Small intestine (tissue), 16 donors: ENCODE results near the gene PPL. TPM values are rescaled to one million over a fixed set of nuclear protein-coding genes. Genes with fewer than 3 reads are reported as not detected.

Source experiments
- DNase-seq, 2 donors: peaks; one replicate each; pipeline versions ENCODE4 v3.0.0 to v3.0.0-alpha.2; 2013
- FAIRE-seq: peaks from 2 replicates; lab custom pipeline; 2012; peaks lifted over from hg19 to GRCh38; lab: Jason Lieb, UNC
- H3K27ac ChIP-seq, 3 donors: one replicate each; pipeline ENCODE4 v1.5.1; 2013; ENCODE audit warnings: low read length in 2 of 3, mild to moderate bottlenecking in 2 of 3, control low read depth in 1 of 3, inconsistent platforms in 1 of 3, low read depth in 1 of 3, moderate library complexity in 1 of 3
- H3K27me3 ChIP-seq, 3 donors: one replicate each; pipeline ENCODE4 v1.6.1; 2013; ENCODE audit warnings: low read length in 3 of 3, inconsistent platforms in 1 of 3; ENCODE audit not compliant: control insufficient read depth in 3 of 3, insufficient read depth in 3 of 3
- H3K36me3 ChIP-seq, 3 donors: one replicate each; pipeline ENCODE4 v1.6.1; 2013; ENCODE audit warnings: low read length in 3 of 3, inconsistent platforms in 1 of 3, low read depth in 1 of 3, mild to moderate bottlenecking in 1 of 3, moderate library complexity in 1 of 3; ENCODE audit not compliant: control insufficient read depth in 3 of 3, insufficient read depth in 2 of 3
- H3K4me1 ChIP-seq, 3 donors: one replicate each; pipeline ENCODE4 v1.6.1; 2013; ENCODE audit warnings: low read length in 2 of 3, inconsistent platforms in 1 of 3, low read depth in 1 of 3, mild to moderate bottlenecking in 1 of 3, moderate library complexity in 1 of 3; ENCODE audit not compliant: control insufficient read depth in 3 of 3, insufficient read depth in 2 of 3
- H3K4me3 ChIP-seq, 3 donors: one replicate each; pipeline ENCODE4 v1.5.1; 2013; ENCODE audit warnings: low read length in 3 of 3, control low read depth in 1 of 3, inconsistent platforms in 1 of 3, low read depth in 1 of 3, mild to moderate bottlenecking in 1 of 3, moderate library complexity in 1 of 3
- H3K9me3 ChIP-seq, 2 donors: one replicate each; pipeline ENCODE4 v1.6.1; 2013; ENCODE audit warnings: low read depth in 1 of 2, low read length in 1 of 2; ENCODE audit not compliant: control insufficient read depth in 2 of 2, insufficient read depth in 1 of 2
- WGBS, 3 donors: extraction: QIAGEN DNeasy Blood & Tissue Kit; methylation state at CpG; one replicate each; pipeline ENCODE4 v1.1.7; 2013; 5-methylcytosine and 5-hydroxymethylcytosine counted together
- long read RNA-seq, 10 donors: transcript quantifications; one replicate each; lab custom pipeline, GENCODE V29; 2026
- polyA plus RNA-seq, 4 donors: library from polyadenylated mRNA; stranded (reverse) in 3 of 4; unstranded in 1 of 4; fragments of 200-250 nt in 3 of 4; fragments of 120-200 nt in 1 of 4; gene quantifications; one replicate each; pipeline versions ENCODE4 v1.2.1 to v1.2.3, GENCODE V29; 2013
- donor health status: healthy with polysubstance abuse.
- donor health status: control.
- donor health status: control.
- donor health status: Bipolar disorder and iron deficiency.
- donor health status: healthy.

Gene PPL
- polyA plus RNA-seq = 10 to 100 TPM; 11.1 to 37.1 (median 14.9) TPM
- long read RNA-seq, donor 1 = 0 reads
- long read RNA-seq, donor 2 = 0 reads
- long read RNA-seq, donor 3 = 0 reads
- long read RNA-seq, donor 4 = 0 reads
- long read RNA-seq, donor 5 = 0 reads
- long read RNA-seq, donor 6, full-length matches to known transcripts = 2 of 2 reads
- long read RNA-seq, donor 6, partial matches to known transcripts = 0 of 2 reads
- long read RNA-seq, donor 6, other reads (novel, unspliced or antisense) = 0 of 2 reads
- long read RNA-seq, donor 7 = 0 reads
- long read RNA-seq, donor 8, full-length matches to known transcripts = 1 of 1 reads
- long read RNA-seq, donor 8, partial matches to known transcripts = 0 of 1 reads
- long read RNA-seq, donor 8, other reads (novel, unspliced or antisense) = 0 of 1 reads
- long read RNA-seq, donor 9 = 0 reads
- long read RNA-seq, donor 10 = 0 reads

GRCh38 chr16:4936991-4937781 is at the start of gene PPL:
TSS of gene PPL (minus strand) at chr16:4937148. CDS start at chr16:4937045, 103 bp downstream.
- Histone ChIP-seq H3K9me3 (peaks cover 0 to 3% of the 10 kb centered on the region in 2 donors), H3K27ac (peak within 1 kb of the TSS; percentile 75 to 93 (median 89)), H3K4me3 (peak within 1 kb of the TSS; percentile 36 to 73 (median 72)), H3K36me3 (peaks cover 0 to 24% (median 0%) of the 10 kb centered on the region in 3 donors), H3K27me3 (peaks cover 0 to 4% (median 0%) of the 10 kb centered on the region in 3 donors), H3K4me1 (peaks cover 0 to 29% (median 0%) of the 10 kb centered on the region in 3 donors)
- FAIRE-seq (no peak), DNase-seq (peak; percentile 97 to 98)
- WGBS, 3 donors = 4 to 8% (median 6%) methylated on average over 32 to 76 of the region's 76 CpGs

GRCh38 chr16:4984174-4984990 is 47.4 kb upstream of the PPL start:
- Histone ChIP-seq H3K27ac (no peak overlapping the region), H3K27me3 (peaks cover 3 to 30% (median 20%) of the 10 kb centered on the region in 3 donors), H3K36me3 (no peaks in the 10 kb centered on the region), H3K4me3 (no peak overlapping the region), H3K4me1 (no peaks in the 10 kb centered on the region), H3K9me3 (no peaks in the 10 kb centered on the region)
- DNase-seq = no peak
- FAIRE-seq = no peak
- 71 to 77% (median 76%) methylated on average over 5 of the region's 5 CpGs for WGBS, 3 donors

GRCh38 chr16:4982056-4982867 is 45.3 kb upstream of the PPL start:
- 53 to 63% (median 60%) methylated on average over 18 to 20 of the region's 20 CpGs for WGBS, 3 donors
- DNase-seq = no peak
- no peak overlapping the region for H3K27ac ChIP-seq
- H3K4me3 ChIP-seq = no peak overlapping the region
- H3K36me3 ChIP-seq = no peaks in the 10 kb centered on the region
- FAIRE-seq = no peak
- peaks cover 0 to 13% (median 5%) of the 10 kb centered on the region in 3 donors for H3K27me3 ChIP-seq
- no peaks in the 10 kb centered on the region for H3K9me3 ChIP-seq
- H3K4me1 ChIP-seq = no peaks in the 10 kb centered on the region

- DNase-seq (no peak), FAIRE-seq (no peak)
- Histone ChIP-seq H3K9me3 (peaks cover 0 to 1% of the 10 kb centered on the region in 2 donors), H3K27me3 (peaks cover 0 to 9% (median 4%) of the 10 kb centered on the region in 3 donors), H3K4me1 (no peaks in the 10 kb centered on the region), H3K27ac (no peak overlapping the region), H3K36me3 (no peaks in the 10 kb centered on the region), H3K4me3 (no peak overlapping the region)
- WGBS, 3 donors = 71 to 82% (median 79%) methylated on average over 7 of the region's 7 CpGs
These were observed 44.5 kb upstream of the PPL start for GRCh38 chr16:4981473-4981872.

- FAIRE-seq (no peak), DNase-seq (no peak)
- Histone ChIP-seq H3K36me3 (no peaks in the 10 kb centered on the region), H3K27ac (no peak overlapping the region), H3K4me3 (no peak overlapping the region), H3K9me3 (peaks cover 0 to 6% of the 10 kb centered on the region in 2 donors), H3K27me3 (peaks cover 0 to 4% (median 4%) of the 10 kb centered on the region in 3 donors), H3K4me1 (no peaks in the 10 kb centered on the region)
- WGBS, 3 donors = 56 to 72% (median 57%) methylated on average over 10 of the region's 10 CpGs
These were observed 43.7 kb upstream of the PPL start for GRCh38 chr16:4980691-4981090.

- Histone ChIP-seq H3K27ac (no peak overlapping the region), H3K27me3 (peaks cover 0 to 4% (median 4%) of the 10 kb centered on the region in 3 donors), H3K4me3 (no peak overlapping the region), H3K36me3 (no peaks in the 10 kb centered on the region), H3K4me1 (no peaks in the 10 kb centered on the region), H3K9me3 (peaks cover 0 to 6% of the 10 kb centered on the region in 2 donors)
- 76 to 79% (median 76%) methylated on average over 25 of the region's 25 CpGs for WGBS, 3 donors
- DNase-seq (no peak), FAIRE-seq (no peak)
These were observed 43.0 kb upstream of the PPL start for GRCh38 chr16:4979736-4980660.

GRCh38 chr16:4979164-4979563 is 42.2 kb upstream of the PPL start:
- no peaks in the 10 kb centered on the region for H3K36me3 ChIP-seq

More at GRCh38 chr16:4979164-4979563, 42.2 kb upstream of the PPL start:
- Histone ChIP-seq H3K27me3 (peaks cover 0 to 4% (median 4%) of the 10 kb centered on the region in 3 donors), H3K4me3 (no peak overlapping the region), H3K9me3 (peaks cover 0 to 6% of the 10 kb centered on the region in 2 donors), H3K27ac (no peak overlapping the region), H3K4me1 (no peaks in the 10 kb centered on the region)
- DNase-seq = no peak
- WGBS, 3 donors = 81 to 87% (median 84%) methylated on average over 7 of the region's 7 CpGs
- FAIRE-seq = no peak
